GM19043 (cell line): ENCODE results near the gene ATXN7L1.

Experiments used
- ATAC-seq: cut with Tn5 transposase; IDR thresholded peaks from one replicate; pipeline ENCODE4 v1.9.1; 2021; ENCODE audit warnings: low read depth; ENCODE audit not compliant: unreplicated experiment

Gene ATXN7L1

GRCh38 chr7:105638334-105638733 is 238.1 kb downstream of the ATXN7L1 start:
- ATAC-seq = no peak

GRCh38 chr7:105637755-105638154 is 238.6 kb downstream of the ATXN7L1 start:
- no peak for ATAC-seq

- no peak for ATAC-seq
These were observed 239.4 kb downstream of the ATXN7L1 start for GRCh38 chr7:105636982-105637381.

- no peak for ATAC-seq
These were observed 241.2 kb downstream of the ATXN7L1 start for GRCh38 chr7:105635197-105635596.

GRCh38 chr7:105625986-105626385 is 250.4 kb downstream of the ATXN7L1 start:
- ATAC-seq = no peak

- ATAC-seq = no peak
These were observed 252.5 kb downstream of the ATXN7L1 start for GRCh38 chr7:105623906-105624305.

- no peak for ATAC-seq
These were observed 253.0 kb downstream of the ATXN7L1 start for GRCh38 chr7:105623378-105623777.

- ATAC-seq = no peak
These were observed 254.2 kb downstream of the ATXN7L1 start for GRCh38 chr7:105622106-105622731.

- ATAC-seq = no peak
These were observed 254.8 kb downstream of the ATXN7L1 start for GRCh38 chr7:105621617-105622016.

GRCh38 chr7:105621176-105621575 is 255.2 kb downstream of the ATXN7L1 start:
- no peak for ATAC-seq

GRCh38 chr7:105619590-105619989 is 256.8 kb downstream of the ATXN7L1 start:
- no peak for ATAC-seq

GRCh38 chr7:105618016-105618296 is 258.4 kb downstream of the ATXN7L1 start:
- ATAC-seq = no peak

GRCh38 chr7:105617280-105618015 is 259.0 kb downstream of the ATXN7L1 start:
- no peak for ATAC-seq

- ATAC-seq = no peak
These were observed 262.0 kb downstream of the ATXN7L1 start for GRCh38 chr7:105614341-105614840.

GRCh38 chr7:105613611-105614330 is 262.6 kb downstream of the ATXN7L1 start:
- no peak for ATAC-seq

- ATAC-seq = no peak
These were observed 263.6 kb downstream of the ATXN7L1 start for GRCh38 chr7:105612806-105613205.

- no peak for ATAC-seq
These were observed 264.3 kb downstream of the ATXN7L1 start for GRCh38 chr7:105611856-105612775.

GRCh38 chr7:105610165-105610930 is 266.1 kb downstream of the ATXN7L1 start:
- no peak for ATAC-seq

- no peak for ATAC-seq
These were observed 273.8 kb downstream of the ATXN7L1 start for GRCh38 chr7:105602325-105603305.
